HG02852 (cell line): ENCODE results near the gene CCDC47.
"Not testable (repeated sequence)": the region's sequence is repeated elsewhere in the genome, so short reads cannot be mapped to it uniquely, and the experiment has no call there.

ENCODE experiments used
- ATAC-seq: cut with Tn5 transposase; IDR thresholded peaks from one replicate; pipeline ENCODE4 v1.9.1; 2021; ENCODE audit warnings: mild to moderate bottlenecking, moderate library complexity; ENCODE audit not compliant: unreplicated experiment

CCDC47 gene

DNA sequence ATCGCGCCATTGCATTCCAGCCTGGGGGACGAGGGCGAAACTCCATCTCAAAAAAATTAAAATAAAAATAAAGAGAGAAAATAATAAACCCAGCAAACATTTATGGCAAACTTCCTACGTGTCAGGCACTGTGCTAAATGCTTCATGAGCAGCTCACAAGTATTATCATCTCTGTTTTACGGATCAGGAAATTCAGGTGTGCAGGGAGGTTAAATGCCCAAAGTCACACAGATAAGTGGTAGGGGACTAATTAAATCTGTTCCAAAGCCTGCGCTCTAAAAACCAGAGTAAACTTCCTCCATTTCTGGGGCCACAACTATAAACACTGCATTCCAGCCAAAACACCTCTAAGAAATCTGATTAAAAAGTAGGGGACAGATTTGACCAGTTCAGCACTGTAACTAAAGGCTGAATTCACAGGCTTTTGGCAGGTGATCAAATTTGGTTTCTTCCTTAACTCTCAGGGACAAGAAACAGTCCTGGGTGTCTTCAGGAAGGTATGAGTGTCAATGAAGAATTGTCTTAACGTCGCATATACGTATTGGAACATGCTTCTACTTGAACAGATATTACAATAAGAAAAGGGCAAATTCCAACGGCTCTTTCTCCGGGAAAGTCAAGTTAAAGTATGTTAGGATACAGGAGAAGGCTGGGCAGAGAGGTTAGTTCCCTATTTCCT lies 32.8 kb downstream of the CCDC47 start:
- no peak for ATAC-seq

DNA sequence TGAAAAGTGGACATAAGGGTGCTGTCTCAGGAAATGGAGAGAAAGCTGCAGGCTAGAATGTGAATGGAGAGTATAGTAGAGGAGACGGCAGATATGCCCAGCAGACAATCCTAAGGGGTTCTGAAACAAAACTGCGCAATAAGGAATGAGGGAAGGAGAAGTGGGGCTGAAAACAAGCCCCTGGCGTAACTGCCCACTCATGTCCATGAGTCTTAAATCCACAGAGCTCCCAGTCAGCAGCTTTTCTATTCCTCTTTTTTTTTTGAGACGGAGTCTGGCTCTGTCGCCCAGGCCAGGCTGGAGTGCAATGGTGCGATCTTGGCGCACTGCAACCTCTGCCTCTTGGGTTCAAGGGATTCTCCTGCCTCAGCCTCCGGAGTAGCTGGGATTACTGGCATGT lies 37.7 kb downstream of the CCDC47 start:
- no peak for ATAC-seq

DNA sequence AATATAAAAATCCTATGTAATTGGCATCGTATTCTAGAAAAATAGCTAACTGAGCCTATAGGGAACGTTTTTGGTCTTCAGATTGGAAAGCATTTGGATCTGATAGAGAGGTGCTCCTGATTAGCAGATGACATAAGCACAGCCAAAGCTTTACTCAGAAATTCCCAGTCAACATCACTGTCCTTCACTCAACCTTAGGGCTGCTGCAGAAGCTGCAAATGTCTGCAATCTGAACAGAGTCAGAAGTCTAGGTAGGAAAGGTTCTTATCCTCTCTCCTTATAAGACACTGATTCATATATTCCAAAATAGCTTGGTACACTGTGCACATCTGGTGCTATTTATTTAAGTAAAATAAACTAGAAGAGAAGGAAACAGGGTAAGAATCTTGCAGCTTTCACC lies 51.0 kb downstream of the CCDC47 start:
- no peak for ATAC-seq

DNA sequence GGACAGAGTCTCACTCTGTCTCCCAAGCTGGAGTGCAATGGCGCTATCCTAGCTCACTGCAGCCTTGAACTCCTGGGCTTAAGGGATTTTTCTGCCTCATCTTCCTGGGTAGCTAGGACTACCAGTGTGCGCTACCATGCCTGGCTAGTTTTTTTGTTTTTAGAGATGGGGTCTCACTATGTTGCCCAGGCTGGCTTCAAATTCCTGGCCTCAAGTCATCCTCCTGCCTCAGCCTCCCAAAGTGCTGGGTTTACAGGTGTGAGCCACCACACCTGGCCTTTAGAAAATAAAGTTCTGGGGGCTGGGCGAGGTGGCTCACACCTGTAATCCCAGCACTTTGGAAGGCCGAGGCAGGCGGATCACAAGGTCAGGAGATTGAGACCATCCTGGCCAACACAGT lies 53.2 kb downstream of the CCDC47 start:
- ATAC-seq, result not testable (repeated sequence)

DNA sequence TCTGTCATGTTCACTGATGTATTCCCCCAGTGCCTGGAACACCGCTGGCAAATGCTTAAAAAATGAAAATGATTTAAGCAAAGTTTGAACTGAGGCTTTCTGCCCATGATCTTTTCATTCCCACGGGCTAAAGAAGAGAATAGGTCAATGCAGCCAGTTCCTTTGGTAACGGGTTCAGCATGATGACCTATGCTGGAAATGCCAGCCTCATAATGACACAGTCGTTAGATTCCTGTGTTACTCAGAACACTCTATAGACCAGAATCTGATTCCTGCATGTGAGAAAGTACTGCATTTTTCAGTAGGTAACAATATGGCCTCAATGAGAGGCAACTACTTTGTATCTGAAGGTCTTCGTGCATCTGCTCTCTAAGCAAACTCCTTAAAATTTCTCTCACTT lies 54.4 kb downstream of the CCDC47 start:
- ATAC-seq, result no peak

DNA sequence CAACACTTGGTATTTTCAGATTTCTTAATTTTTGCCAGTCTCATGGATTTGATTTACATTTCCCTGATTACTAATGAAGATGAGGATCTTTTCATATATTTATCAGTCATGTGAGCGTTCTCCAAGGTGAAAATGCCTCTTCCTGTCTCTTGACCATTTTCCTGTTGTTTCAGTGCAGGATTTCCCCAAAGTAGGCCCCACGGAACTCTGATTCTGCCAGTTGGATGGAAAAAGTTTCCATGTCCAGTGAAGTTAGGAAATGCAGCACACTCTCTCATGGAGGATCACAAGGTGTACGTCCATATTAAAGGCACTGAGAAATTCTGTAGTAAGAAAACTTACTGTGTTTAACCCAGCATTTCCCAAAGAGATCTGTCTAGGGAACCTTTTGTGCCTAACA lies 57.0 kb downstream of the CCDC47 start:
- no peak for ATAC-seq

DNA sequence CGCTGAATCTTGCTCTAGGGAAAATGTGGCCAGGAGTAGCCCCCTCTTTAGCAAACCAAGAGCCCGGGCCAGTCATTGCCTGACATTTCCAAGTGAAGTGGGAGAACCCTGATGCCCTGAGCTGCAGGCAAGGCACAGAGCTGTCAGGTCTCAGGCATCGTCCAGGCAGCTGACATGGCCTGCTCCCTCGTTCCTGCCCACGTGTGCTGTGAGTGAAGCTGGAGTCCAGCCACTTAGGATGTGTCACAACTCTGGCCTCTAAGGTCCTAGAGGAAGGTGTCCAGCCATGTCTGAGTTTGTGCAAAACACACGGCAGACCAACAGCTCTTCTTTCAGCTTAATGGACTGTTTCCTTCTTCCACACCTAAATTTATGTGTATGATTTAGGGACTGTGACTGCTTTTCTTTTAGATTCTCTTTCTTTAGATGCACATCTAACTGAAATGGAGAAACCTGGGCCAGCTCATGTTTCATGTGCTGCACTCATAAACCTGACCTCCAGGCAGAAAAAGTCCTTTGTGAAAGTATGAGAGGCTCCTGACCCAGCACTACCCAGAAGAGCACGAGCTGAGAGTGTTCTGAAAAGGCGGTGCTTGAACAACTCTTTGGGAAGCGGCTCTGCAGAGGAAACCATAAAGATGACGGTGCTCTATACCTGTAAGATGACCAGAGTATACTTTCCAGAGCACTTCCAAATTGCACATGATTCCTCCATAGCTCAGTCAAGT lies 58.7 kb downstream of the CCDC47 start:
- no peak for ATAC-seq

DNA sequence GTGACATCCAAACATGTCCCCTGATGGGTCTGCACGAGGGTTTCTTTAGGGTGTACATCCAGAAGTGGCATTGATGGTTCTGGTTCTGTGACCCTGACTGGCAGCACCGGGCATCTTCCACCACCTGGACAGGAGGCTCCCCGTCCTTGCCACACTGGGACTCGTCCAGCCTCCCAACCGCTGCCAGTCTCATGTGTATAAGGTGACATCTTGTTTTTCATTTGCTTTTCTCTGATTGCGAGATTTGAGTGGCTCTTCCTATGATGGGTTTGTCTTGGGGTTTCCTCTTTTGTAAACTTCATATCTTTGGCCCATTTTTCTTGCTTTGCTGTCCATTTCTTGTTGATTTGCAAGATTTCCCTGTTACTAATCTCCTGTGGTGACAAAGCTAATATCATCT lies 64.3 kb downstream of the CCDC47 start:
- ATAC-seq, result no peak

DNA sequence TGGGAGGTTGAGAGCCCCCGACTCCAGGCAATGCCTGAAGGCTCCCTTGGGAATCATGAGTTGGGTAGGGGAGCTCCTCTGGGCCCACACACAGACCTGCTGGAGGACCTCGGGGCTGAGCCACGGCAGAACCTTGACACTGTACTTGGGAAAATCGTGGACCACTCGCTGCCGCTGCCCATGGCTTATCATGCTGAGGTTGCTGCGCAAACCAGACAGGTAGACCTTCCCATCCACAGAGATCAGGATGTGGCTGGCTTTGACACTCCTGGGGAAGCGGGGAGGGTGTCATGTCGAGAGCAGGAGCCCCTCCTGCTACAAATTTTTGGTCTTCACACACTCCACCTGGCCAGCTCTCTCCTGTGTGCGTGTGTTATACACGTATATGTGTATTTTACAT lies 66.2 kb downstream of the CCDC47 start:
- ATAC-seq, result no peak

DNA sequence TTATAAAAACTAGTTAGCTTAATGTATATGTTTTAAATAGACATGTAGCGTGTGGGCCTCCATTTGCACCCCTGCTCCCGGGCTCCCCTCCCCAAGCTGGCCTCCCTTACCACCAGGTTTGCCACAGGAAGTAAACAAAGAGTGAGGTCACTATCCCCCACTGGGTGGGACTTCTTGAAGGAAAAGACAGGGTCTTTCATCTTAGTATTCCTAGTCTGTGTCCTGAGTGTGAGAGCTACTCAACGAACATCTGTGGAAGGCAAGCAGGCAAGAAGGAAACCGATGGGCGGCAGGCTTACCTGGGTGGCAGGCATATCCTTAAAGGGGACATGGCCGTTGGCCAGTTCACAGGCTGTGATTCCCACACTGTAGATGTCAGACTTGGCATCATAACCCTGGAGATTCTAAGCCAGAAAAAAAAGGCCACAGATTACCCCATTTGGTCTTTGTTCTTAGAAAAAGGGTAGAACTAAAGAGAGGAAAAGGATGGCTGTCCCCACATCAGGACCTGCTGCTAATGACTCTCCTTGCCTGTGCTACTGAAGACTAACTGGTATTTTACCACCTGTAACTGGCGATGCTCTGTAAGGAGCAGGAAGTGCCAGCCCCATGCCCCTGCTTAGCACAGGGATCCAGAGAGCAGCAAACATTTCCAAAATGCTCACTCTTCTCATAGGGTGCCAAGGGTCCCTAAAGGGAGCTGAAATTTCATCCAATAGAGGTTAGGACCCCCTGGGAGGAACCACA lies 66.9 kb downstream of the CCDC47 start:
- ATAC-seq, result no peak

DNA sequence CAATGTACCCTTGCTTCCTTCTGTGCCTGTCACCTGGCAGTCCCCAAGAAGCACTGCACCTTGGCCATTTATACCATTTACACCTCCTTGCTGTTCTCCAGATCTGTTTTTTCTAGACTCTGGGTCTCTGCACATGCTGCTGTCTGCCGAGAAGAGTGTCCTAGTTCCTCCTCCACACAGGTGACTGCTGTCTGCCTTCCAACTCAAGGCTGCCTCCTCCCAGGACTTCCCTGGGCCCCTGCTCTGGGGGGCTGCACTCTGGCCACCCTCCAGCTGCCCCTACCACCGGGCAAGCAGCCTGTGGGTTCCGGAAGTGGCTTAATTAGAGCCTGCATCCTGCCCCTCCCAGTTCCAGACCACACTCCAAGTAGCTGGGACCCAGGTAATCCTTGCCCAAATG lies 67.7 kb downstream of the CCDC47 start:
- no peak for ATAC-seq

DNA sequence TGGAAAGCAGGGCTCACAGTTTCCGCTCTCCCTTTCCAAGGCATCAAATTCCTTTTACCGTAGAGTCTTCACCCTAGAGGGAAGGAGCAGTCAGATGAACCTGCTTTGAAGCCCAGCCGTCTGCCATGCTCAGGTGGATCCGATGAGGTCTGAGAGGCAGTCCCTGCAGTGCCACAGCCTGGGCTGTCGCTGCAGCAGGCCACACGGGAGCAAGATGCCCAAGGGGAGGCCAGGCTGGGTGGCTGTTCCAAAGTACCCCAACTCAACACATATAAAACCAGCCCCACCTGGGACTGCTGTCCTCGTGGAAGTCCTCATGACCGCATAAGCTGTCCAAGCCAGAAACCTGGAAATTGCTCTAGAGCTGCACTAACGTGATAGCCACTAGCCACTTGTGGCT lies 68.6 kb downstream of the CCDC47 start:
- no peak for ATAC-seq

DNA sequence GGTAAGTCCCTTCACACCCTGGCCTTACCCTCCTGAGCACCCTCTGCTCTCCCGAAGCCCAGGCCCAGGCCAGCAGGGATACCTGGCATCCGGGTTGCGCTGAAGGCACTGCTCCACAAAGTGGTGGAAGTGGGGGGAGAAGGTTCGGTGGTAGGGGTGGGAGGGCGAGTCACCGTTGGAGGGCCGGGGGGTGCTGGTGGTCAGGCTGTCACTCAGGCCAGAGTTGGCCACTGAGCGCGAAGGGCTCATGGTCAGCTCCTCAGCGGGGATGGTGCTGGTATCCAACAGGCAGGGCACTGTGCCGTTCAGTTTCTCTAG lies 69.2 kb downstream of the CCDC47 start:
- ATAC-seq, result no peak

DNA sequence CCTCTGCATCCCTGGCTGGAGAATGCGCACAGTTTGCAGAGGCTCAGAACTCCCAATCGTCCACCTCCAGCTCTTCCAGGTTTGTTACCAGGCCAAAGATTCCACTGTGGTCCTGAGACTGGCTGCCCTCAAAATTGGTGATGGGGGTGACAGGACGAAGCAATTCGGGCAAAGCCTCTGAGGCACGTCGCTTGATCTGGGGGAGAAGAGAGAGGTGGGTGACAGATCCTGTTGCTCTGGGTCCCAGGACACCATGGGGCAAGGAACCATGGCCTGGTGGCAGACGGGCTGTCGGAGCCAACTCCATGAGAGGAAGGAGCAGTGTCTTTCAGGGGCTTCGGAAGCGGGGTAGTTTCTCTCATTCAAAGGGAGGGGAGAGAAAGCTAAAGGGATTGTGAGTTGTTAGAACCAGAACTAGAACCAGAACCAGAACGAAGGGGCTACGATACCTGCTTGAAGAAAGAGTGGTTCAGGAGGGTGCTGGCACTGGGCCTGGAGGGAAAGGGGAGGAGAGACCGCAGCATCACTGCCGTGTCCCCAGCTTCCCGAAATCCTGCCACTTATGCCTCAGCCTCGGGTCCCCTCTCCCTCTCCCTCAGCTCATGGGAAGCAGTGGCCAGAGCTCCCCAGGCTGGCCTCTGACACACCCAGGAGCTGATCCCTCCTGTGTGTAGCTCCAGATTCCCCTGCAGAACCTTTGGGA lies 69.7 kb downstream of the CCDC47 start:
- ATAC-seq, result no peak

DNA sequence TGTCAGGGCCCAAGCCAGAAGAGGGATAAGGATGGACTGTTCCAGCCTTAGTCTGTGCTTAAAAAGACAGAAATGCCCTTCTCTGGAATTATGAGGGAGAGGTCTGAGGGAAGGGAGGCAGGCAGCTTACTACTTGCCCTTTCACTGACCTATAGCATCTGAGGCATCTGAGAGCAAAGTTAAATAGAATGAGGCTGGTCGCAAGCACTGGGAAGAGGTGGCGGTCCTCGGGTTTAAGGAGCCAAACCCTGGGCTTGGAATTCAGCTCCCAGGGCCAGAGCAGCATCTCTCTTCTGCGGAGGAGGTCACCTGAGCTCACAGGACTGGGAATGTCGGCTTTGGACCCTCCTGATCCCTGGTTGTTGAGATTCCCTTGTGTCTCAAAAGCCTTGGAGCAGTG lies 70.4 kb downstream of the CCDC47 start:
- ATAC-seq, result no peak

DNA sequence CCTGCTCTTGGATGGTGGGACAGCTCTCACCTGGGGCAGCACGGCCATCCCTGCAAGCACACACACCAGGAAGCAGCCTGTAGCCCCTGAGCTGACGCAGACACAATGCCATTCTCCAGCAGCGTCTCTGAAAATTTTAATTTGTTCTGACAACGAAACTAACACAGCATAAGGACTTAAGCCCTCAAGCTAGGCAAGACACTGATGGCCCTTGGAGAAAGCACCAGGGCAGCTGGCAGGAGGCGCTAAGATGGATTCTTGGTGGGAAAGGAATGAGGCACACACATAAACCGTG lies 70.7 kb downstream of the CCDC47 start:
- no peak for ATAC-seq

DNA sequence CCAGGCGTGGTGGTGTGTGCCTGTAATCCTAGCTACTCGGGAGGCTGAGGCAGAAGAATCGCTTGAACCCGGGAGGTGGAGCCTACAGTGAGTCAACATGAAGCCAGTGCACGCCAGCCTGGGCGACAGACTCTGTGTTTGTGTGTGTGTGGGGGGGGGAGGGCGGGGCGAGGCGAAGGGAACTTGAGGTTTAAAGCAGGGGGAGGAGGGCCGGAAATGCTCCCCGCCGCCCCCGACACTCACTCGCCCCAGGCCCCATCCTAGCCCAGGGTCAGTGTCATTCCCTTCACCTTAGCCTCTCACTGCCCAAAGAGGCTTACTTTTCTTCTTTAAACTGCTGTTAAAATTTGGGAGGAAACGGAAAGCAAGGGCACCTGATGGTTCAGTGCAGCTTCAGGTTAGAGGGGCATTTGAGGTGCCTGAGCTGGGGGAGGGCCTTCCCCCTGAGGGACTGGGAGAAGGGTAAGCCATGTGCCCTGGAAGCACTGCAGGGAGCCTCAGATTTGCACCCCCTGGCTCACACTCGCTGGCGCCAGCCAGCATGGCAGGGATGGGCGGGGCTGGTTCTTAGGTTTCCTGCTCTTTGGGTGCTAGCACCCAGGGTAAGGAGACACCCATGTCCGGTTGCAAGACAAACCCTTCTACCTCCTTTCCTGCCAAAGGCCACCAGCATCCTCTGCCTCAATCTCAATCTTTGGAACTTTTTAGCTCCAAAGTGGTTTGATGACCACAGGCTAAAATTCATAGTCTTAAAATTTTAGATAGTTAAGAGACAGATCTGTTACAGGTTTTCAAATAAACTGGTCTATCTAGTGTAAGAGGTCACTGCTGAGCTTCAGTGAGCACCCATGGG lies 71.3 kb downstream of the CCDC47 start:
- ATAC-seq, result no peak

DNA sequence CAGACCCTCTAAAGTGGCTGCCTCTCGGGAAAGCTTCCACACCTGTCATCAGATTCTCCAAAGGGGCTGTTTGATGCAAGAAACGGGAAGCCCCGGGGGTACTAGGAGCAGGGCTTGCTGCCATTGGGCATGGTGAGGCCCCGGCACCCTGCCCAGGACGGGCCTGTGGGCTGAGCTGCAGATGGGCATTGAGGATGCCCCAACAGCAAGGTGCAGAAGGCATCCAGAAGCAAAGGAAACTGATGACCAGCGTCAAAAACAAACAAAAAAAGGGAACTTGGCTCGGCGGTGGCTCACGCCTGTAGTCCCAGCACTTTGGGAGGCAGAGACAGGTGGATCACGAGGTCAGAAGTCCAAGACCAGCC lies 72.0 kb downstream of the CCDC47 start:
- no peak for ATAC-seq

DNA sequence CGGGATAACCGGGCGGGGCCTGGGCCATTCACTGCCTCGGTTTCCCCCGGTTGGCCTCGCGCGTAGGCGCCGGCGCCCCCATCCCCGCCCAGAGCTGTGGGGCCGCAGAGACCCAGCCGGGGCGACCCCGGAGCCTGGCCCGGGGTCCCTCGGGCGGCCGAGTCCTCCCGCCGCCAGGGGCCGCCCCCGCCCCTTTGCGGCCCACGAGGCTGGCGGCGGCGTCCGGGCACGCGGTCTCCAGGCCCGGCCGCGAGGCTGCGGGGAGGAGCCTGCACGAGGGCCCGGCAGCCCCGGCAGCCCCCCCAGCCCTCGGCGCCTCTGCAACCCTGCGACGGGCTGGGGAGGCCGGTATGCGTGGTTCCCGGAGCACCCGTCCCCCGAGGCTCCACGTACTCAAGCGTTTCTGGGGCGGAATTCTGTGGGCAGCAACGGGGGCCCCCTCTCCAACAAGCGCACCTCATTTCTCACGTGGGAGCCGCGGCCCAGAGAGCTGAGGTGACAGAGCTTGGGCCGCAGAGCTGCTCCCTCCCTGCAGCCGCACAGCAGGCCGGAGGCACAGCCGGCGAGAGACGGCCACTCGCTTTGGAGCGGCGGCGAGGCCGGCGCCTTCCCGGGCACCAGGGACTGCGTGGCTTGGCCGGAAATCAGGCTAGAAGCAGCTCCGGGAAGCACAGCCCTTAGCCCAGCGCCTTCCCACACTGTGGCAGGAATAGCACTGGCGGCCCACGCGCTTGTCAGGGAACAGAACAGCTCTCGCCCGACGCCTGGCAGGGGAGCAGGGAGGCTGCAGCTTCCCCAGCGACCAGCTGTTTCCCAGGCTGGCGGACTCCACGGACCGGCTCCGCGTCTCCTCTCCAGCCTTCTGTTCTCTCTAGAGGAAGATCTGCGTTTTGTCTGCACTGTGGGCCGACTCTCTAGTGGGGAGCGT lies 72.6 kb downstream of the CCDC47 start:
- ATAC-seq, result no peak
